ENCODE data around the gene NIPA2. TPM values are rescaled to one million over a fixed set of nuclear protein-coding genes. Genes with fewer than 3 reads are reported as not detected.

NIPA2 gene
- total RNA-seq, 1 experiment from 2014 or later: 89.4 TPM

DNA sequence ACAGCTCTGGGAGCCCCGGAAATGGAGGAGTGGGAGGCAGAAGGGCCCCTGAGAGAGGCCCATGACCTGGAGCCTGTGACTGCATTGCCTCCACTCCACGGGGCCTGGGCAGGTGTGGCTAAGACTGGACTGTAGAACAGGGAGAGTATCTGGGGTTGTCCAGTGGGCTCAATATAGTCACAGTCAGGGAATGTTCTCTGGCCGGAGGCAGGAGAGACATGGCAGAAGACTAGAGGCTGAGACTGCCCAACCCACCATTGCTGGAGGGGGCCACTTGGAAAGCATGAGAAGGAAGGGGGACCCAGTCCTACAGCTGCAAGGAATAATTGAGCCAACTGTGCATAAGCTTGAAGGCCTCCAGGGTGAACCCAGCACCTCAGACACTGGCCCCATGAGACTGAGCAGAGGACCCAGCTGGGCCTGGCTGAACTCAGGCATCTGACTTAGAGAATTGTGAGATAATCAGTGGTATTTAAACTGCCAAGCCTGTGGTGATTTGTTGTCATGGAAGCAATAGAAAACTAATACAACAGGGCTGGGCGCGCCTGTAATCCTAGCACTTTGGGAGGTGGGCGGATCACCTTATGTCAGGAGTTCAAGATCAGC, 33.1 kb downstream of the NIPA2 start:
- no peak for DNase-seq
- peaks cover 4% of the 10 kb centered on the region for H3K4me1 Mint-ChIP-seq (ENCODE audit: low read depth, unreplicated experiment)
- no peaks in the 10 kb centered on the region for H3K4me1 ChIP-seq
- CTCF ChIA-PET: no interaction called here
- no peaks in the 10 kb centered on the region for H3K27me3 ChIP-seq (replicated peaks; ENCODE audit: control insufficient read depth, insufficient read depth, low read length)
- no peaks in the 10 kb centered on the region for H3K27me3 Mint-ChIP-seq (ENCODE audit: insufficient read depth, unreplicated experiment)
- H3K36me3 ChIP-seq (ENCODE audit: control insufficient read depth, insufficient read depth, low read length): peaks cover 5% of the 10 kb centered on the region
- intact Hi-C loops (cut with micrococcal nuclease; ENCODE audit: unreplicated experiment): no loop called here
- POLR2A ChIA-PET: no interaction called here
- H3K4me3 Mint-ChIP-seq (ENCODE audit: unreplicated experiment): no peak overlapping the region
- no peaks in the 10 kb centered on the region for H3K9me3 Mint-ChIP-seq (ENCODE audit: unreplicated experiment)
- BruUV-seq (replicated peaks): no TSS peak
- peaks cover 96% of the 10 kb centered on the region for H3K36me3 Mint-ChIP-seq (ENCODE audit: insufficient read depth, unreplicated experiment)
- H3K9me3 ChIP-seq: no peaks in the 10 kb centered on the region
- H3K4me3 ChIP-seq (ENCODE audit: low read depth, low read length): no peak overlapping the region
- TF ChIP-seq CTCF (IDR thresholded peaks at IDR 0.05; ENCODE audit: insufficient read depth in 1 of 2, low read depth in 1 of 2, low read length in 1 of 2, severe bottlenecking in 1 of 2, unreplicated experiment in 1 of 2): no peak
- H3K27ac Mint-ChIP-seq (ENCODE audit: unreplicated experiment): peak overlapping the region; percentile 36

DNA sequence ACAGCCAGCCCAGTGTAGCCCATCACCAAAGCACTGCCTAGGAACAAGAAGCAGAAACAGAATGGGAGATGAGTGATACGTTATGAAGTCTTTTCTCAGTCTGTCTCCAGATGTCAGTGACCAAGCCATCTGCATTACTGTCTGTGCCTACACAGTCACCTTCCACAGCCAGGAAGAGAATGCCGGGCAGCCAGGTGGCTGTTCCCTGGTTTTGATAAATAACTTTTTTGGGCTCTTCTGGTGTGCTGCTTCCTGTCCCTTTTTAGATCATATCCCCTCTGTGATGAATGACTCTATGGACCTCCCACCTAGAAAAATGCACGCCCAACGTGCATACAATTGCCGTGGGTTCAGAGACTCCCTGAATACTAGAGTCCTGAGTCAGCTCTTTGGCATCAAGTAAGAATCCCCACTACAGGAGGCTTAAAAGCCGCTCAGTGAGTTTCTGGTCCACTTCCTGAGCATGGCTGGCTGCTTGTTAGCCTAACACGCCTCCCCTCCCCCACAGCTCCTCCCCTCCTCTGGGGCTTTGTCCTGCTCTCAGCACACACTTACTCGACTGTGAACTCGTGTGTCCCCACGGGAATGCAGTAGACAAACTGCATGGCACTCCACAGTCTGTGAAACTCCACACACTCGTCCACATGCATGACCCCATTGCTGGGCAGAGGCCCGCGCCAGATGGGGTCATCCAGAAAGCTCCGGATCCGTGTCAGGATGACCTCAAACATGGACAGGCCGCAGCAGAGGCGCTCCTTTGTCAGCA, 34.7 kb downstream of the NIPA2 start:
- H3K27ac Mint-ChIP-seq (ENCODE audit: unreplicated experiment): peak overlapping the region; percentile 84
- TF ChIP-seq CTCF (IDR thresholded peaks at IDR 0.05; ENCODE audit: insufficient read depth in 1 of 2, low read depth in 1 of 2, low read length in 1 of 2, severe bottlenecking in 1 of 2, unreplicated experiment in 1 of 2): no peak
- Histone ChIP-seq H3K27me3 (replicated peaks; ENCODE audit: control insufficient read depth, insufficient read depth, low read length) (no peaks in the 10 kb centered on the region), H3K4me3 (ENCODE audit: low read depth, low read length) (no peak overlapping the region), H3K4me1 (no peaks in the 10 kb centered on the region), H3K9me3 (no peaks in the 10 kb centered on the region), H3K36me3 (ENCODE audit: control insufficient read depth, insufficient read depth, low read length) (peaks cover 7% of the 10 kb centered on the region)
- no peaks in the 10 kb centered on the region for H3K27me3 Mint-ChIP-seq (ENCODE audit: insufficient read depth, unreplicated experiment)
- H3K36me3 Mint-ChIP-seq (ENCODE audit: insufficient read depth, unreplicated experiment): peaks cover 96% of the 10 kb centered on the region
- intact Hi-C loops (cut with micrococcal nuclease; ENCODE audit: unreplicated experiment): no loop called here
- peaks cover 4% of the 10 kb centered on the region for H3K4me1 Mint-ChIP-seq (ENCODE audit: low read depth, unreplicated experiment)
- CTCF ChIA-PET: no interaction called here
- H3K9me3 Mint-ChIP-seq (ENCODE audit: unreplicated experiment): no peaks in the 10 kb centered on the region
- POLR2A ChIA-PET: no interaction called here
- no peak overlapping the region for H3K4me3 Mint-ChIP-seq (ENCODE audit: unreplicated experiment)
- no TSS peak for BruUV-seq (replicated peaks)
- DNase-seq: peak in 1 of 2 experiments; percentile 33

GRCh38 chr15:22873841-22874240, 35.4 kb downstream of the NIPA2 start:
- no peaks in the 10 kb centered on the region for H3K27me3 Mint-ChIP-seq (ENCODE audit: insufficient read depth, unreplicated experiment)
- no peaks in the 10 kb centered on the region for H3K27me3 ChIP-seq (replicated peaks; ENCODE audit: control insufficient read depth, insufficient read depth, low read length)
- H3K9me3 Mint-ChIP-seq (ENCODE audit: unreplicated experiment): no peaks in the 10 kb centered on the region
- H3K4me3 Mint-ChIP-seq (ENCODE audit: unreplicated experiment): no peak overlapping the region
- no peak for TF ChIP-seq CTCF (IDR thresholded peaks at IDR 0.05; ENCODE audit: insufficient read depth in 1 of 2, low read depth in 1 of 2, low read length in 1 of 2, severe bottlenecking in 1 of 2, unreplicated experiment in 1 of 2)
- H3K4me1 Mint-ChIP-seq (ENCODE audit: low read depth, unreplicated experiment): peaks cover 4% of the 10 kb centered on the region
- H3K4me3 ChIP-seq (ENCODE audit: low read depth, low read length): no peak overlapping the region
- ChIA-PET POLR2A (no interaction called here), CTCF (no interaction called here)
- no peaks in the 10 kb centered on the region for H3K4me1 ChIP-seq
- H3K27ac Mint-ChIP-seq (ENCODE audit: unreplicated experiment): no peak overlapping the region
- intact Hi-C loops (cut with micrococcal nuclease; ENCODE audit: unreplicated experiment): no loop called here
- H3K9me3 ChIP-seq: no peaks in the 10 kb centered on the region
- BruUV-seq (replicated peaks): no TSS peak
- DNase-seq: no peak
- peaks cover 99% of the 10 kb centered on the region for H3K36me3 Mint-ChIP-seq (ENCODE audit: insufficient read depth, unreplicated experiment)
- H3K36me3 ChIP-seq (ENCODE audit: control insufficient read depth, insufficient read depth, low read length): peaks cover 7% of the 10 kb centered on the region
